ENCODE measurements around the gene STARD4.

Gene STARD4

GRCh38 chr5:111511831-111512374 lies 432 bp downstream of the STARD4 start:
- TF ChIP-seq, protein P1, sequence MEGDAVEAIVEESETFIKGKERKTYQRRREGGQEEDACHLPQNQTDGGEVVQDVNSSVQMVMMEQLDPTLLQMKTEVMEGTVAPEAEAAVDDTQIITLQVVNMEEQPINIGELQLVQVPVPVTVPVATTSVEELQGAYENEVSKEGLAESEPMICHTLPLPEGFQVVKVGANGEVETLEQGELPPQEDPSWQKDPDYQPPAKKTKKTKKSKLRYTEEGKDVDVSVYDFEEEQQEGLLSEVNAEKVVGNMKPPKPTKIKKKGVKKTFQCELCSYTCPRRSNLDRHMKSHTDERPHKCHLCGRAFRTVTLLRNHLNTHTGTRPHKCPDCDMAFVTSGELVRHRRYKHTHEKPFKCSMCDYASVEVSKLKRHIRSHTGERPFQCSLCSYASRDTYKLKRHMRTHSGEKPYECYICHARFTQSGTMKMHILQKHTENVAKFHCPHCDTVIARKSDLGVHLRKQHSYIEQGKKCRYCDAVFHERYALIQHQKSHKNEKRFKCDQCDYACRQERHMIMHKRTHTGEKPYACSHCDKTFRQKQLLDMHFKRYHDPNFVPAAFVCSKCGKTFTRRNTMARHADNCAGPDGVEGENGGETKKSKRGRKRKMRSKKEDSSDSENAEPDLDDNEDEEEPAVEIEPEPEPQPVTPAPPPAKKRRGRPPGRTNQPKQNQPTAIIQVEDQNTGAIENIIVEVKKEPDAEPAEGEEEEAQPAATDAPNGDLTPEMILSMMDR (IDR thresholded peaks at IDR 0.05; ENCODE audit: insufficient read depth, low read depth, low read length, missing control alignments) = no peak
- peak; percentile 48 for DNase-seq (ENCODE audit: low read depth)
- peak overlapping the region; percentile 77 for H3K4me3 ChIP-seq (ENCODE audit: low read length)

GRCh38 chr5:111511174-111511830 lies 1.0 kb downstream of the STARD4 start:
- peak; percentile 56 for DNase-seq (ENCODE audit: low read depth)
- peak overlapping the region; percentile 77 for H3K4me3 ChIP-seq (ENCODE audit: low read length)
- TF ChIP-seq, protein P1 (IDR thresholded peaks at IDR 0.05; ENCODE audit: insufficient read depth, low read depth, low read length, missing control alignments) = no peak

- DNase-seq (ENCODE audit: low read depth) = no peak
- TF ChIP-seq, protein P1 (IDR thresholded peaks at IDR 0.05; ENCODE audit: insufficient read depth, low read depth, low read length, missing control alignments) = no peak
- no peak overlapping the region for H3K4me3 ChIP-seq (ENCODE audit: low read length)
Observed at GRCh38 chr5:111509119-111509518, 3.2 kb downstream of the STARD4 start.

DNA sequence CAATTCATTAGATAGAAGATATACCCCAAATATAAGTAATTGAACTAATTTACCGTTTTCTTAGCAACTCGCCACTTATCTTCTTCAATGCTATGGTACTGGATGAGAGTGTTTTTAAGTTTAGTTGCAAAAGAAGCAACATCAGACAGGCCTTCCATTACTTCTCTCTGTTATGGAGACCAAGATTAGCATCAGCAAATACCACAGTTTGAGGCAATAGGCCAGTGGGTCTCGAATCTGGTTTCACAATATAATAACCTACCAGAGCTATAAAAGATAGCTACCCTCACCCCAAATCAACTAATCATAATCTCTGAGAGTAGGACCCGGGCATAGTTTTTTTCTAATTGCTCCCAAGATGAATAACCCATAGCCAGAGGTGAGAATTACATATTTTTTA lies 5.1 kb downstream of the STARD4 start:
- DNase-seq (ENCODE audit: low read depth) = no peak
- H3K4me3 ChIP-seq (ENCODE audit: low read length) = no peak overlapping the region
- TF ChIP-seq, protein P1 (IDR thresholded peaks at IDR 0.05; ENCODE audit: insufficient read depth, low read depth, low read length, missing control alignments) = no peak

DNA sequence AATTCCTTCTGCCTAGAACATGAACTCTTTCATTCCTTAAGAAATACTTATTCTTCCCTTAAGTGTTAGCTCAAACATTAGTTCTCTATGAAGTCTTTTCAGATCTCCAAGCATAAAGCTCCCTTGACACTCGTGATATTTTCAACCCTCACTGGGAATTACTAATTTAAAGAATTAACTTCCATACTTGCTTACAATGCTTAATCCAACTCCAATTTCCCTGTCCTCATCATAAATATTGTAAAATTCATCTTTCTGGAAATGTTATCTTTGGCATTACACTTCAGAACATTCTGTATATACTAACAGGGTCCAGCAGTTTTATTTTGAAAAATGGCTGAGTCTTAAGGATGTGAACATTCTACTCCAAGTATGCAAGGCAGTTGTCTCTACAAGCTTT lies 7.2 kb downstream of the STARD4 start:
- TF ChIP-seq, protein P1 (IDR thresholded peaks at IDR 0.05; ENCODE audit: insufficient read depth, low read depth, low read length, missing control alignments) = no peak
- no peak for DNase-seq (ENCODE audit: low read depth)
- H3K4me3 ChIP-seq (ENCODE audit: low read length) = no peak overlapping the region

DNA sequence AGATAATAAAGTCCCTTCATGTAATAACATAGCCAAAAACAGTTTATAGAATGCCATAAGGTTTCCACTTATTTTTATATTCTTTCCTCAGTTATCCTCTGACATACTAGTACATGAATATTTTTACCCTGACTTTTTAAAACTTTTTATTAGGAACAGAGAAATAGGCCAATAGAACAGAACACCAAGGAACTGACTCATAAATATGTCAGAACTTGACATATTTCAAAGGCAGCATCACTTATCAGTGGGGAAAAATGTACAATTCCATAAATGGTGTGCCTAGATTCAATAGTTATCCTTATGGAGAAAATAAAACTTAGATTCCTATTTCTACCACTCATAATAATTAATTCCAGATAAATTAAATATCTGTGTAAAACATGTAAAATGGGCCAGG lies 9.4 kb downstream of the STARD4 start:
- TF ChIP-seq, protein P1 (IDR thresholded peaks at IDR 0.05; ENCODE audit: insufficient read depth, low read depth, low read length, missing control alignments) = no peak
- H3K4me3 ChIP-seq (ENCODE audit: low read length) = no peak overlapping the region
- peak; percentile 16 for DNase-seq (ENCODE audit: low read depth)

DNA sequence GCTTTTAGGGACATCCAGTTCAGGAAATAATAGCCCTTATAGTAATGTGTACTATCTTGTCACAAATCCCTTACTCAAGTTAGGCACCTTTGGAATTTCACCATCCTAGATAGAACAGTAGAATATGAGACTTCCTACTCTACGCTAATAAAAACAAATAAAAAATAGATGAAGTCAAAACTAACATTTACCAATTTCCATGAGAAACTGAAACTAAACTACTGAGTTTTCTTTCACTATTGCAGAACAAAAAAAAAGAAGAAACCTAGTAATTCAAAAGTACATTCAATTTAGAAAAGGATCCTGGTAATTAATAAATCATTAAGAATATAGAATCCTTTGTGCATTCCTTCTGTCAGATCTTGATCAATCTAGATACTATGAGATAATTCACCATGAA lies 14.0 kb downstream of the STARD4 start:
- DNase-seq (ENCODE audit: low read depth) = no peak
- no peak overlapping the region for H3K4me3 ChIP-seq (ENCODE audit: low read length)
- TF ChIP-seq, protein P1 (IDR thresholded peaks at IDR 0.05; ENCODE audit: insufficient read depth, low read depth, low read length, missing control alignments) = no peak

Data from epithelial cell of esophagus (primary cell).